Neural cell (in vitro differentiated cells): ENCODE measurements around the gene F7. TPM values are rescaled to one million over a fixed set of nuclear protein-coding genes. Genes with fewer than 3 reads are reported as not detected.

ENCODE experiments used
- H2AFZ ChIP-seq: fragments of 200-600, 300-800 bp; sonication (generic), shearing (Covaris generic); 2 replicates; pipeline ENCODE4 v1.6.0; 2014; ENCODE audit warnings: low read depth, mild to moderate bottlenecking, antibody characterized with exemption, low read length, moderate library complexity
- H3F3A ChIP-seq: fragments of 200-600 bp; shearing (Covaris generic); 2 replicates; pipeline ENCODE4 v1.6.1; 2016; ENCODE audit warnings: mild to moderate bottlenecking, moderate library complexity, mixed read lengths, antibody characterized with exemption, low read length; ENCODE audit not compliant: insufficient read depth, poor library complexity, severe bottlenecking
- H3K27ac ChIP-seq: fragments of 200-600, 300-800 bp; sonication (generic), shearing (Covaris generic); 2 replicates; pipeline ENCODE4 v1.5.1; 2014; ENCODE audit warnings: mild to moderate bottlenecking, low read length, moderate library complexity
- H3K27me3 ChIP-seq: fragments of 300-800, 200-600 bp; sonication (generic), shearing (Covaris generic); 2 replicates; pipeline ENCODE4 v1.6.0; 2014; ENCODE audit warnings: mild to moderate bottlenecking, low read depth, low read length, moderate library complexity; ENCODE audit not compliant: insufficient read depth
- H3K36me3 ChIP-seq: fragments of 300-800, 200-600 bp; sonication (generic), shearing (Covaris generic); 2 replicates; pipeline ENCODE4 v1.5.1; 2014; ENCODE audit warnings: mild to moderate bottlenecking, antibody characterized with exemption, low read length, moderate library complexity; ENCODE audit not compliant: insufficient read depth
- H3K4me2 ChIP-seq: fragments of 300-800, 200-600 bp; sonication (generic), shearing (Covaris generic); 2 replicates; pipeline ENCODE4 v1.6.0; 2014; ENCODE audit warnings: mild to moderate bottlenecking, low read length
- H3K4me3 ChIP-seq: fragments of 300-800, 200-600 bp; sonication (generic), shearing (Covaris generic); 2 replicates; pipeline ENCODE4 v1.5.1; 2014; ENCODE audit warnings: mild to moderate bottlenecking, low read length, moderate library complexity
- H3K79me2 ChIP-seq: fragments of 200-600 bp; shearing (Covaris generic); replicated peaks from 2 replicates; pipeline ENCODE4 v1.6.0; 2014; ENCODE audit warnings: mild to moderate bottlenecking, low read length, moderate library complexity; ENCODE audit not compliant: insufficient read depth
- H3K9ac ChIP-seq: fragments of 300-800, 200-600 bp; sonication (generic), shearing (Covaris generic); 2 replicates; pipeline ENCODE4 v1.6.1; 2016; ENCODE audit warnings: mild to moderate bottlenecking, low read length, mixed read lengths
- H3K9me2 ChIP-seq: fragments of 200-600 bp; shearing (Covaris generic); 2 replicates; pipeline ENCODE4 v1.6.1; 2016; ENCODE audit warnings: mild to moderate bottlenecking, low read length, mixed read lengths; ENCODE audit not compliant: insufficient read depth
- H3K9me3 ChIP-seq: fragments of 200-600, 300-800 bp; sonication (generic), shearing (Covaris generic); 2 replicates; pipeline ENCODE4 v1.6.1; 2016; ENCODE audit warnings: mild to moderate bottlenecking, mixed run types, low read length, moderate library complexity, mixed read lengths
- H4K20me1 ChIP-seq: fragments of 200-600 bp; shearing (Covaris generic); 2 replicates; pipeline ENCODE4 v1.6.1; 2016; ENCODE audit warnings: mild to moderate bottlenecking, mixed run types; ENCODE audit not compliant: insufficient read depth
- CTCF ChIP-seq: fragments of 450-650 bp; IDR thresholded peaks from 2 replicates; pipeline ENCODE4 v1.5.1; 2014; ENCODE audit warnings: antibody characterized with exemption, mild to moderate bottlenecking, moderate library complexity; ENCODE audit not compliant: poor library complexity, severe bottlenecking
- EP300 ChIP-seq: fragments of 450-650 bp; conservative IDR thresholded peaks from 2 replicates; pipeline ENCODE4 v1.6.1; 2014; ENCODE audit warnings: antibody characterized with exemption, mild to moderate bottlenecking, moderate library complexity; ENCODE audit not compliant: poor library complexity, severe bottlenecking
- EZH2 ChIP-seq: fragments of 200-600, 300-800 bp; shearing (Covaris generic), sonication (generic); IDR thresholded peaks from 2 replicates; pipeline ENCODE4 v1.6.1; 2014; ENCODE audit warnings: antibody characterized with exemption, low read length, borderline replicate concordance, mild to moderate bottlenecking; ENCODE audit not compliant: insufficient read depth, poor library complexity, severe bottlenecking
- MXI1 ChIP-seq: fragments of 450-650 bp; conservative IDR thresholded peaks from 2 replicates; pipeline ENCODE4 v1.6.1; 2014; ENCODE audit warnings: antibody characterized with exemption, mild to moderate bottlenecking; ENCODE audit not compliant: poor library complexity, severe bottlenecking
- POLR2AphosphoS5 ChIP-seq: IDR thresholded peaks from 2 replicates; pipeline ENCODE4 v1.6.1; 2012
- RAD21 ChIP-seq: fragments of 450-650 bp; conservative IDR thresholded peaks from 2 replicates; pipeline ENCODE4 v1.6.1; 2014; ENCODE audit warnings: antibody characterized with exemption, mild to moderate bottlenecking, moderate library complexity
- REST ChIP-seq: IDR thresholded peaks from 2 replicates; pipeline ENCODE4 v1.6.1; 2012; ENCODE audit warnings: borderline replicate concordance
- SMC3 ChIP-seq: fragments of 450-650 bp; conservative IDR thresholded peaks from 2 replicates; pipeline ENCODE4 v1.6.1; 2014; ENCODE audit warnings: antibody characterized with exemption, mild to moderate bottlenecking, moderate library complexity; ENCODE audit not compliant: poor library complexity
- polyA plus RNA-seq: library from polyadenylated mRNA; depleted of rRNA; stranded (reverse); fragments of >200 nt; gene quantifications from 2 replicates; pipeline ENCODE4 v1.2.3, GENCODE V29; 2014

The F7 gene
- polyA plus RNA-seq, 1 donor from 2014 or later: 0.32 TPM

GRCh38 chr13:113058129-113058987, 47.2 kb upstream of the F7 start:
- Histone ChIP-seq H3K27ac (no peak overlapping the region), H4K20me1 (no peaks in the 10 kb centered on the region), H3K27me3 (no peaks in the 10 kb centered on the region), H3K36me3 (no peaks in the 10 kb centered on the region), H3K4me2 (no peak overlapping the region), H3K9ac (no peak overlapping the region), H2AFZ (no peak overlapping the region), H3K79me2 (no peaks in the 10 kb centered on the region), H3K9me3 (no peaks in the 10 kb centered on the region), H3F3A (no peaks in the 10 kb centered on the region), H3K4me3 (no peak overlapping the region), H3K9me2 (no peaks in the 10 kb centered on the region)
- TF ChIP-seq RAD21: no peak

GRCh38 chr13:113058988-113059850, 46.4 kb upstream of the F7 start:
- H3K9me2 ChIP-seq: no peaks in the 10 kb centered on the region
- H3K79me2 ChIP-seq: no peaks in the 10 kb centered on the region
- no peaks in the 10 kb centered on the region for H3K36me3 ChIP-seq
- H3K27me3 ChIP-seq: no peaks in the 10 kb centered on the region
- H2AFZ ChIP-seq: no peak overlapping the region
- H3K4me3 ChIP-seq: no peak overlapping the region
- no peak overlapping the region for H3K27ac ChIP-seq
- no peaks in the 10 kb centered on the region for H4K20me1 ChIP-seq
- no peak overlapping the region for H3K4me2 ChIP-seq
- H3K9ac ChIP-seq: no peak overlapping the region
- no peak for TF ChIP-seq SMC3
- no peak for TF ChIP-seq RAD21
- TF ChIP-seq CTCF: no peak
- no peak for TF ChIP-seq EP300
- no peak for TF ChIP-seq POLR2AphosphoS5
- TF ChIP-seq MXI1: no peak
- TF ChIP-seq REST: no peak
- no peak for TF ChIP-seq EZH2
- H3F3A ChIP-seq: no peaks in the 10 kb centered on the region
- no peaks in the 10 kb centered on the region for H3K9me3 ChIP-seq
